KMS-11 (cell line): ENCODE measurements around the gene GLCE.

ENCODE experiments used
- H2AFZ ChIP-seq: fragments of 200-600 bp; sonication (generic); 2 replicates; pipeline ENCODE4 v1.6.1; 2016; ENCODE audit warnings: antibody characterized with exemption, mixed run types, low read depth
- H3K27ac ChIP-seq: fragments of 200-600 bp; sonication (generic); 2 replicates; pipeline ENCODE4 v1.6.1; 2016; ENCODE audit warnings: mild to moderate bottlenecking, mixed run types
- H3K27me3 ChIP-seq: fragments of 200-600 bp; sonication (generic); 2 replicates; pipeline ENCODE4 v1.6.1; 2017; ENCODE audit warnings: mild to moderate bottlenecking, low read depth, mixed run types, moderate library complexity; ENCODE audit not compliant: insufficient read depth
- H3K36me3 ChIP-seq: fragments of 200-600 bp; sonication (generic); 2 replicates; pipeline ENCODE4 v1.6.1; 2017; ENCODE audit warnings: mild to moderate bottlenecking, mixed run types; ENCODE audit not compliant: insufficient read depth
- H3K4me1 ChIP-seq: fragments of 200-600 bp; sonication (generic); 2 replicates; pipeline ENCODE4 v1.6.1; 2016; ENCODE audit warnings: mild to moderate bottlenecking, low read depth, mixed run types; ENCODE audit not compliant: poor library complexity, severe bottlenecking
- H3K4me2 ChIP-seq: fragments of 200-600 bp; sonication (generic); 2 replicates; pipeline ENCODE4 v1.7.0; 2016; ENCODE audit warnings: mild to moderate bottlenecking, mixed run types
- H3K4me3 ChIP-seq: fragments of 200-600 bp; sonication (generic); IDR thresholded peaks from 2 replicates; pipeline ENCODE4 v1.6.1; 2017; ENCODE audit warnings: low read depth, low read length, mixed read lengths; ENCODE audit not compliant: insufficient read depth
- H3K79me2 ChIP-seq: fragments of 200-600 bp; sonication (generic); 2 replicates; pipeline ENCODE4 v1.6.1; 2016; ENCODE audit warnings: low read depth, mixed run types; ENCODE audit not compliant: insufficient read depth
- H3K9ac ChIP-seq: fragments of 200-600 bp; sonication (generic); 2 replicates; pipeline ENCODE4 v1.6.1; 2016; ENCODE audit warnings: mild to moderate bottlenecking, mixed run types
- H4K20me1 ChIP-seq: fragments of 200-600 bp; sonication (generic); 2 replicates; pipeline ENCODE4 v1.6.1; 2016; ENCODE audit warnings: mild to moderate bottlenecking, mixed run types; ENCODE audit not compliant: insufficient read depth
- CTCF ChIP-seq: fragments of 200-600 bp; sonication (generic); conservative IDR thresholded peaks from 2 replicates; pipeline ENCODE4 v1.6.1; 2017; ENCODE audit warnings: low read depth, mild to moderate bottlenecking, antibody characterized with exemption, low read length, moderate library complexity, mixed read lengths

The GLCE gene

GRCh38 chr15:69279636-69280035, 119.2 kb downstream of the GLCE start:
- Histone ChIP-seq H3K27me3 (no peaks in the 10 kb centered on the region), H2AFZ (no peak overlapping the region), H4K20me1 (no peaks in the 10 kb centered on the region), H3K79me2 (no peaks in the 10 kb centered on the region), H3K36me3 (no peaks in the 10 kb centered on the region), H3K9ac (no peak overlapping the region), H3K4me2 (no peak overlapping the region), H3K4me1 (no peaks in the 10 kb centered on the region), H3K4me3 (no peak overlapping the region), H3K27ac (no peak overlapping the region)
- no peak for TF ChIP-seq CTCF

- Histone ChIP-seq H3K27ac (no peak overlapping the region), H3K9ac (no peak overlapping the region), H3K4me2 (no peak overlapping the region), H4K20me1 (no peaks in the 10 kb centered on the region), H2AFZ (no peak overlapping the region), H3K36me3 (no peaks in the 10 kb centered on the region), H3K27me3 (no peaks in the 10 kb centered on the region), H3K79me2 (no peaks in the 10 kb centered on the region), H3K4me1 (no peaks in the 10 kb centered on the region), H3K4me3 (no peak overlapping the region)
- no peak for TF ChIP-seq CTCF
Observed at GRCh38 chr15:69280783-69281182, 120.3 kb downstream of the GLCE start.

GRCh38 chr15:69282104-69282743, 121.8 kb downstream of the GLCE start:
- no peaks in the 10 kb centered on the region for H3K36me3 ChIP-seq
- no peak overlapping the region for H3K9ac ChIP-seq
- no peaks in the 10 kb centered on the region for H3K79me2 ChIP-seq
- no peak overlapping the region for H3K27ac ChIP-seq
- no peak for TF ChIP-seq CTCF
- no peaks in the 10 kb centered on the region for H4K20me1 ChIP-seq
- no peaks in the 10 kb centered on the region for H3K4me1 ChIP-seq
- H3K27me3 ChIP-seq, result no peaks in the 10 kb centered on the region
- H3K4me2 ChIP-seq, result no peak overlapping the region
- no peak overlapping the region for H2AFZ ChIP-seq
- no peak overlapping the region for H3K4me3 ChIP-seq

GRCh38 chr15:69285834-69286233, 125.4 kb downstream of the GLCE start:
- Histone ChIP-seq H4K20me1 (no peaks in the 10 kb centered on the region), H3K4me1 (no peaks in the 10 kb centered on the region), H3K27me3 (no peaks in the 10 kb centered on the region), H3K9ac (no peak overlapping the region), H3K36me3 (no peaks in the 10 kb centered on the region), H3K4me2 (no peak overlapping the region), H2AFZ (no peak overlapping the region), H3K27ac (no peak overlapping the region), H3K4me3 (no peak overlapping the region), H3K79me2 (no peaks in the 10 kb centered on the region)
- no peak for TF ChIP-seq CTCF
